ENCODE measurements around the gene KCNK6. TPM values are rescaled to one million over a fixed set of nuclear protein-coding genes. Genes with fewer than 3 reads are reported as not detected.

Gene KCNK6
- total and polyA plus RNA-seq, 2 donors (not counting 3 experiments of a cell fraction or from before 2014, with no cell fraction given), result 7.4 to 11.3 TPM

GRCh38 chr19:38333245-38333644 is 13.6 kb downstream of the KCNK6 start:
- no peaks in the 10 kb centered on the region for H3K79me2 ChIP-seq (ENCODE audit: control insufficient read depth, insufficient read depth, low read length)
- intact Hi-C loops (cut with micrococcal nuclease), result loop anchor here (10.0 kb wide), 1 partner anchor 188 kb away; no protein-coding TSS in a partner anchor

More at GRCh38 chr19:38333245-38333644, 13.6 kb downstream of the KCNK6 start:
- ChIA-PET CTCF (interaction anchor here (0.5 to 4.1 kb wide), 4 partner anchors 70 to 96 kb away, joined by 3 to 123 read pairs (median 4); partner anchors contain the start of gene FAM98C), POLR2A (interaction anchor here (0.7 kb wide), 1 partner anchor 98 kb away, joined by 5 read pairs; no protein-coding TSS in a partner anchor)
- H3K4me1 ChIP-seq (ENCODE audit: control insufficient read depth, extremely low read depth, insufficient read depth, low read length), result peaks cover 3% of the 10 kb centered on the region
- H3K9me3 ChIP-seq (replicated peaks; ENCODE audit: control insufficient read depth, insufficient read depth, low read length), result no peaks in the 10 kb centered on the region
- no peak overlapping the region for H2AFZ ChIP-seq (ENCODE audit: low read depth, low read length)
- H3K36me3 ChIP-seq (ENCODE audit: control insufficient read depth in 2 of 2, extremely low read depth in 1 of 2, insufficient read depth in 2 of 2, low read length in 2 of 2), result no peaks in the 10 kb centered on the region
- FAIRE-seq (no peak), DNase-seq (ENCODE audit: low read depth, low spot score) (no peak)
- no peak overlapping the region for H3K9ac ChIP-seq (replicated peaks; ENCODE audit: extremely low read depth, insufficient read depth, low read length)
- H3K9me1 ChIP-seq (replicated peaks; ENCODE audit: control insufficient read depth, extremely low read depth, insufficient read depth, low read length), result no peaks in the 10 kb centered on the region
- H3K27me3 ChIP-seq (ENCODE audit: control insufficient read depth in 2 of 2, insufficient read depth in 2 of 2, low read length in 2 of 2), result no peaks in the 10 kb centered on the region
- dilution Hi-C loops (cut with MboI; ENCODE audit: extremely low pct_ligation_motif_present, low sequenced_read_pairs), result no loop called here
- H4K20me1 ChIP-seq (replicated peaks; ENCODE audit: control insufficient read depth, extremely low read depth, insufficient read depth, low read length), result no peaks in the 10 kb centered on the region
- H3K4me3 ChIP-seq (replicated peaks in 1 of 3; ENCODE audit: insufficient read depth in 1 of 3, low read depth in 1 of 3, low read length in 3 of 3), result no peak overlapping the region
- no TSS peak for BruUV-seq (replicated peaks)
- H3K4me2 ChIP-seq (ENCODE audit: insufficient read depth, low read length), result no peak overlapping the region
- no peak for TF ChIP-seq GATA2 (IDR thresholded peaks at IDR 0.05; ENCODE audit: insufficient read depth, insufficient read length, low read depth, low read length)
- no peak for TF ChIP-seq EZH2 (IDR thresholded peaks at IDR 0.05; ENCODE audit: borderline replicate concordance, low read depth, low read length, severe bottlenecking)
- no peak for TF ChIP-seq MAX (IDR thresholded peaks at IDR 0.05; ENCODE audit: insufficient read depth, insufficient read length)
- no peak for TF ChIP-seq JUN (IDR thresholded peaks at IDR 0.05; ENCODE audit: borderline replicate concordance, insufficient read depth, insufficient read length, low read depth)
- no peak for TF ChIP-seq POLR2A (IDR thresholded peaks at IDR 0.05; ENCODE audit: low read depth, low read length)
- TF ChIP-seq FOS (IDR thresholded peaks at IDR 0.05; ENCODE audit: borderline replicate concordance, insufficient read depth, low read length), result no peak
- no peak for TF ChIP-seq MYC (IDR thresholded peaks at IDR 0.05; ENCODE audit: low read depth, low read length)
- TF ChIP-seq CTCF (IDR thresholded peaks at IDR 0.05; ENCODE audit: extremely low read depth in 1 of 2, insufficient read depth in 1 of 2, low read depth in 1 of 2, low read length in 2 of 2), result no peak
- TF ChIP-seq POLR2AphosphoS5 (IDR thresholded peaks at IDR 0.05; ENCODE audit: insufficient read depth, low read depth, low read length), result no peak
- H3K27ac ChIP-seq (ENCODE audit: insufficient read depth, low read depth, low read length), result no peak overlapping the region
